ENCODE data around the gene EIF3L.

Gene EIF3L

DNA sequence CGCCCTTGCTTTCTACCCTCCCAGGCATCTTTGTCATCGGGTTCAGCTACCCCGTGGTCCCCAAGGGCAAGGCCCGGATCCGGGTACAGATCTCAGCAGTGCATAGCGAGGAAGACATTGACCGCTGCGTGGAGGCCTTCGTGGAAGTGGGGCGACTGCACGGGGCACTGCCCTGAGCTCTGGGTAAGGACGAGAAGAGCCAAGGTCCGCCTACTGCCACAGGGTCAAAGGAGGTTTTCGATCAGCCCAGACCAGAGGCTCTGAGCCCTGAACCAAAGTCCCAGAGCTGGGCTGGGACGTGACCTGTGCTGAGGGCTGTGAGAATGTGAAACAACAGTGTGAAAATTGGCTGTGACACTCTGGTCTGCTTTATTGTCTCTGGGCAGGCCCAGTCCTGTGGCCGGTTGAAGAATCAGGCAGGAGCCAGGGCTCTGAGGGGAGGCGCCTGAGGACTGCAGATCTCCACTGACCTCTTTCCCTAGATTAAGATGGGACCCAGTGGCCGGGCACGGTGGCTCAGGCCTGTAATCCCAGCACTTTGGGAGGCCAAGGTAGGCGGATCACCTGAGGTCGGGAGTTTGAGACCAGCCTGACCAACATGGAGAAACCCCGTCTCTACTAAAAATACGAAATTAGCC is 32.6 kb upstream of the EIF3L start:
- no peak for DNase-seq (ENCODE audit: low spot score)

DNA sequence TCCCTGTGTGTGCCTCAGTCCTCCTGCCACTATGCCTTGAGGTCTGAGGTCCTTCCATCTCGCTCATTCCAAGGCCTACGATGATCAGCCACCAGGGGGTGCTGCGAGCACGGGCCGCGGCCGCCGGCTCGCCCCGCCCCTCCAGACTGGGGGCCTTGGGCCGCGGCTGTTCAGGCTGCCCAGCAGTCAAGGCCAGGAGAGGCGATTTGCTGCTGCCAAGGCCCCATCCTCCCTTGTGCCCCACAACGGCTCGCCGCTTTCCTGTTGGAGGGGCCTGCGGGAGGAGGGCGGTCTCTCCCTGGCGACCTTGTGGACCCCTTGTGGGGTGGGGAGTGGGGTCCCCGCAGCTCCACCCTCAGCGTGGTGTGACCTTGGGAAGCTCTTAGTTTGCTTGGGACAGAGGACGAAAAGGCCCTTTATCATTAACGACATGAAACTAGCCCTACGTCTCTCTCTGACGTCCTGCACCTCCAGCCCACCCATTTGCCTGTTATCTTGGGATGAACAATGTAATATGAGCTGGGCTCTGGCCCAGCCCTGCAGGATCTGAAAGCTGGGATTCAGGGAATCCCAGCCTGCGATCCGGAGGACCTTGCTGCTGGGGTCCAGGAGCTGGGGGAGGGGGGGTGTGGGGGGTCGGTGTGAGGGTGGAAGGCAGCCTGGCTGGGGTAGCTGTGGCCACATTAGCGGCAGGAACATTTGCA is 31.4 kb upstream of the EIF3L start:
- DNase-seq (ENCODE audit: low spot score), result peak; percentile 92

DNA sequence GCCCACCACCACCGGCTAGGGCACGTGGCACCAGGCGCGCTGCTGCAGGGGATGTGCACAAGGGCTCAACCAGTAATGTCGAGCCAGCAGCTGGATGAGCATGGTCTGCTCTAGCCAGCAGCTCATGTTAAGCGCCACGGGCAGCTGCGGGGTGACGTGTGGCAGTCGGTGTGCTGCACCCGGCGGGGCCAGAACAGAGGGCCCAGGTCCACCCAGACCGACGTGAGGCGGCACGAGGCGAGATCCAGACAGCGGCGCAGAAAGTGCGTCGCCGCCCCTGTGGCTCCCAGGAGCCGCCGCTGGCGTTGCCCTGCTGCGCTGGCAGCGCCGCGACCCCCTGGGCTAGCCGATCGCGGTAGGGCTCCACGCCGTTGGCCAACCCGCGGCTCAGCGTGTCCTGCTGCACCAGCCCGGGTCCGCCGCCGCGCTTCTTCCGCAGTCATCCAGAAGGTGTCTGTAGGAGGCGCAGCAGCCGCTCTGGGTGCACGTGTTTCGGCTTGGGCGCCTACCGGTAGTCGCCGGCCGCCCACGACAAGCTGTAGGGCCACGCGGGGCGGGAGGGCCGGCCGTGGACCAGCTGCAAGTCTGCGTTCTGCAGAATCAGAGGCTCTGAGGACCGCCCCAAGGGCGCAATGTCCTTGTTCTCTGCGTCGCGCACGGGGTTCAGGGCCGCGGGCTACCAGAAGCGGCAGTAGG is 30.7 kb upstream of the EIF3L start:
- DNase-seq (ENCODE audit: low spot score), result peak; percentile 77

DNA sequence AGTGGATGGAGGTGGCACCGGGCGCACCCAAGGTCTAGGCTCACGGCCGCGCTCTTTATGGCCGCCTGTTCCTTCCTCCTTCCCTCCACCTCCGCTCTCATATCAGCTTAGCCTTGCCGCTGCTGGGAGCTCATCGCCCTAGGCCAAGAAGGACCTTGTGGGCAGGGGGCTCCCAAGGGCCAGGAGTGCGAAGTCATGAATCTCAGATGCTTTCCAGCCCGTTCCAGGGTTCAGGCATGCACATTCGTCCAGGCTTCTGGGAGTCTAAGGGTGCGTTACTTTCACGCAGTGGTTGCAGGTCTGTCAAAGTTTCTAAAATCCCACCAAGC is 30.1 kb upstream of the EIF3L start:
- DNase-seq (ENCODE audit: low spot score), result peak; percentile 42

DNA sequence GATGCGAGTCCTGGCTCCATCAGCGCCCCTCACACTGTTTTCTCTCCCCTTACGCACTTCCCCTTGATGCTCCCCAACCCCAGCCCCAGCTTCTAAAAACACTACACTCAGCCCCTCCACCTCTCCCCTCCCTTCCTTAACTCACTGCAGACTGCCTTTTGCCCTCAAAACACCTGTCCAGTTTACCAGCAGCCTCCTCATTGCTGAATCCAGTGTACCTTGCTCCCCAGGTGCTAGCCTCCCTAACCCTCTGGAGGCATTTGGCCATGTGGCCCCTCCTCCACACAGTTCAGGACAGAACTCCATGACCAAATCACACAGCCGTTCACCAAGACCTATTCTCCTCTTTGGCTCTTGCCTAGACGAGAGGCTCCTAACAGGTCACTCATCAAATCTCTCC is 28.9 kb upstream of the EIF3L start:
- DNase-seq (ENCODE audit: low spot score), result no peak

DNA sequence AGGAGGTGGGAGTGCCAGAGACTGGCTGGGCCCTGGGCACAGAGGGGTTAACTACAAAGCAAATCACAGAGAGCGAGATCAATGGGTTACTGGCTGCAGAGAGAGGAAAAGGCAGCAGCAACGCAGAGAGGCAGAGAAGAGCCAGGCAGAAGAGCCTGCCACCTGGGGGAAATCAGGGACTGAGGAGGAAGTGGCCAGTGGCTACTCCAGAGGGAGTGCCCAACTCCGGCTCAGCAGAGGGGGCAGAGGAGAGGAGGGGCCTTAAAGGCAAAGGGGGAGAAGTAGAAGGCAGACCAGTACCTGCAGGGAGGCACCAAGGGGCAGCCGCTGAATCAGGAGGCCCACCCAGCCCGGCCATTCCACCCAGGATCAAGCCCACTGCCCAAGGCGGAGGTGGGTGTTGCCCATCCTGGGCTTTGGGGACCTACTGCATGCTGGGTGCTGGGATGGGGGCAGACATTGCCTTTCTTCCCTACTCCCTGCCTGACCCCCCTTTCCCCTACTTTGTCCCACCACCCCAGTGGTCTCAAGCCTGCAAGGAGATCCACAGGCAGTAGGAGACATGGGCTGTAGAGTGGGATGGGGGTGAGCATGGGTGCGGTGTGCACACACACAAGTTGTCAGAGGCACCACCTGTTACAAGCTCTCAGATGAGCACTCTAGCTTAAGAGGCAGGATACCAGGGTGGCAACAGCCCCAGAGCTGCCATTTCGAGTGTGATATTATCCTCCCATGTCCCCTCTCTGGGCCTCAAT is 27.0 kb upstream of the EIF3L start:
- peak; percentile 42 for DNase-seq (ENCODE audit: low spot score)

DNA sequence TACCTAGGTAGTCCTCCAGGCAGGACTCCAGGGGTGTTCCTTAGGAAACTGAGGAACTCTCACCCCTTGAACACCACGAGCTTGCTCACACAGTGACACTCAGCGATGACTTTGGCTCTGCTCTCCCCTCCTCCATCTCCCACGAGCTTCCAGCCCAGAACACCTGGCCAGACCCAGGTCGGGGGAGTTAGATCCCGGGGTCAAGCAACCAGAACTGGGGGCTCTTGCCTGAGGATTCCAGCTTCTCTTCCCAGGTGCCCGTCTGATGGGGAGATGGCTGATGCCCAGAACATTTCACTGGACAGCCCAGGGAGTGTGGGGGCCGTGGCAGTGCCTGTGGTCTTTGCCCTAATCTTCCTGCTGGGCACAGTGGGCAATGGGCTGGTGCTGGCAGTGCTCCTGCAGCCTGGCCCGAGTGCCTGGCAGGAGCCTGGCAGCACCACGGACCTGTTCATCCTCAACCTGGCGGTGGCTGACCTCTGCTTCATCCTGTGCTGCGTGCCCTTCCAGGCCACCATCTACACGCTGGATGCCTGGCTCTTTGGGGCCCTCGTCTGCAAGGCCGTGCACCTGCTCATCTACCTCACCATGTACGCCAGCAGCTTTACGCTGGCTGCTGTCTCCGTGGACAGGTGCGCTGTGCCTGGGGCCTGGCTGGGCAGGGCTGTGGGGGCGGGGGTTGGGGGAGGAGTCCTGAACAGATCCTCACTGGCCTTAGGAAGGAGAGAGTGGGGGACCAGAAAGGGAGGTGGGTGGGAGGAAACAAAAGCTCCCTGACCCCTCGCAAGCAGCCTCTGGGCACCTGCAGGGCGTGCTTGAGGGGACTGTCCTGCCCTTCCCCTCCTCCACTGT is 25.9 kb upstream of the EIF3L start, which contains the start of gene GALR3:
TSS of gene GALR3 (plus strand) at position 249 of the 852 bp plus-strand sequence. CDS start at position 274, 25 bp downstream.
- DNase-seq (ENCODE audit: low spot score), result no peak

DNA sequence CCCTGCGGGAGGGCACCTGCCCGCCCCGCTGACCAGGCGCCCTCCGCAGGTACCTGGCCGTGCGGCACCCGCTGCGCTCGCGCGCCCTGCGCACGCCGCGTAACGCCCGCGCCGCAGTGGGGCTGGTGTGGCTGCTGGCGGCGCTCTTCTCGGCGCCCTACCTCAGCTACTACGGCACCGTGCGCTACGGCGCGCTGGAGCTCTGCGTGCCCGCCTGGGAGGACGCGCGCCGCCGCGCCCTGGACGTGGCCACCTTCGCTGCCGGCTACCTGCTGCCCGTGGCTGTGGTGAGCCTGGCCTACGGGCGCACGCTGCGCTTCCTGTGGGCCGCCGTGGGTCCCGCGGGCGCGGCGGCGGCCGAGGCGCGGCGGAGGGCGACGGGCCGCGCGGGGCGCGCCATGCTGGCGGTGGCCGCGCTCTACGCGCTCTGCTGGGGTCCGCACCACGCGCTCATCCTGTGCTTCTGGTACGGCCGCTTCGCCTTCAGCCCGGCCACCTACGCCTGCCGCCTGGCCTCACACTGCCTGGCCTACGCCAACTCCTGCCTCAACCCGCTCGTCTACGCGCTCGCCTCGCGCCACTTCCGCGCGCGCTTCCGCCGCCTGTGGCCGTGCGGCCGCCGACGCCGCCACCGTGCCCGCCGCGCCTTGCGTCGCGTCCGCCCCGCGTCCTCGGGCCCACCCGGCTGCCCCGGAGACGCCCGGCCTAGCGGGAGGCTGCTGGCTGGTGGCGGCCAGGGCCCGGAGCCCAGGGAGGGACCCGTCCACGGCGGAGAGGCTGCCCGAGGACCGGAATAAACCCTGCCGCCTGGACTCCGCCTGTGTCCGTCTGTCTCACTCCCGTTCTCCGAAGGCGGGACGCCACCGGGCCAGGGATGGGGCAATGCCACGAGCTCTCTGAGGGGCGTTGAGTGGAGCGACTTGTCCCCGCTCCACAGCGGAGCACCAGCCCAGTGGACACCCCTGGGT is 24.3 kb upstream of the EIF3L start:
- no peak for DNase-seq (ENCODE audit: low spot score)

DNA sequence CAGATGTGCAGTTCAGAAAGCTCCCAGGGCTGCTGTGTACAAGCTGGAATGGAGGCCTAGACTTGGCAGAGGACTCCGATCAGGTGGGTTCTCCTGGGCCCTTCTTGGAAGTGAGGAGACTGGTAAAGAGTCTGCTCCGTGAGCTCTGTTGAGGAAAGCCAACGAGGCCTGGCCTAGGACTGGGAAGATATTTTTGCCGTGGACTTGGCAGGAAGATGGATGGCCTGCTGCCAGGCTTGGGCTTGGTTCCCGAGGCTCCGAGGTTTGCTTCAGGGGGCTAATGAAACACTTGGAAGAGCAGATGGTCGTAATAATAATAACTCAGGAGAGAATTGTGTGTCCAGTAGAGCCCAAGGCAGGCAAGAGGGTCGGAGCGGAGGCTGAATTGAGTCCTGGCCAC is 22.2 kb upstream of the EIF3L start:
- no peak for DNase-seq (ENCODE audit: low spot score)

DNA sequence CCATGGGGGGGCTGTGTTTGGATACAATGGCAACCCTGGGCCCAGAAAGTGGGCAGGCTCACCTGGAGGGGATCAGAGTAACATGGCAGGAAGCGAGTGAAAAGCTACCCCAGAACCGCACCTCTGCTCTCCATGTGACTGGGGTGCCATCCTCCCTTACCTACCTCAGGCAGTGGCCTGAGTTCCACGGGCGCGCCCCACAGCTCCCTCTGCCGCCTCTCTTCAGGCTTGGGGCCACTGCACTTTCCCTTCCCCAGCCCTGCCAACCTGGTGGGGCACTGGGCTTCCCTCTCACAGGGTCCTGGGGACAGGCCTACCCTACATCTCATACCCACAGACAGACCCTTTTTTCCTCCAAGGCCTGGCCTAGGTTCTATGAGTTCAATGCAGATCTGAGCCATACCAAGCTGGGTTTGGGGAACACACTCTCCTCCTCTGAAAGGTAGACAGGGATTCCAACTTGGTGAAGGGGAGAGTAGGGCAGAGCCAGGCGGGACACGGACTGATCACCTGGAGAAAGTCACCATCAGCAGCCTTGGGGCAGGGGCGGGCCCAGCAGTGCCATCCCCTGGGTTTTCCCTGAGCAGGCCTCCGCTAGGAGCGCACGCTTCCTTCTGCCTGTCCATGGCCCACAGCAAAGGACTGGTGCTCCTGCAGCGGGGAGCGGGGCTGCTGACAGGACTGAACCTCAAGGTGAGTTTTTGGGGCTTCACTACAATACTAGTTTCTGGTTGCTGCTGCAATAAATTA is 19.0 kb upstream of the EIF3L start:
- DNase-seq (ENCODE audit: low spot score), result no peak

DNA sequence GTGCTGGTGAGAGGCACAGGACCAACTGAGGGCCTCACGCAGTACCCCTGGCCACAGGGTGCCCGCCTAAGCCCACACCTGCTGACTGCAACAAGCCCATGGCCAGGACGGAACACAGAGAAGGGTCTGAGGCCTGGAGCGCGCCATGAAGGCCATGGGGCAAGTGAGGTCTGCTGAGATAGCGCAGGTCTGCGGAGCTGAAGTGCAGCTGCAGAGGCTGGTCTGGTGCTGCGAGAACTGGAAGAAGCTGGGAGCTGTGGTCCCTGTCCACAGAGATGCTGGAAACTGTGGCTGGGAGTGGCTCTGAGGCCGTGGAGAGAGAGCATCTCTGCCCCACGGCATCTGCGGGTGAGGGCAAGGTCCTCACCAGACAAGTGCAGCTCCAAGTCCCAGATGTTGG is 17.7 kb upstream of the EIF3L start:
- no peak for DNase-seq (ENCODE audit: low spot score)

DNA sequence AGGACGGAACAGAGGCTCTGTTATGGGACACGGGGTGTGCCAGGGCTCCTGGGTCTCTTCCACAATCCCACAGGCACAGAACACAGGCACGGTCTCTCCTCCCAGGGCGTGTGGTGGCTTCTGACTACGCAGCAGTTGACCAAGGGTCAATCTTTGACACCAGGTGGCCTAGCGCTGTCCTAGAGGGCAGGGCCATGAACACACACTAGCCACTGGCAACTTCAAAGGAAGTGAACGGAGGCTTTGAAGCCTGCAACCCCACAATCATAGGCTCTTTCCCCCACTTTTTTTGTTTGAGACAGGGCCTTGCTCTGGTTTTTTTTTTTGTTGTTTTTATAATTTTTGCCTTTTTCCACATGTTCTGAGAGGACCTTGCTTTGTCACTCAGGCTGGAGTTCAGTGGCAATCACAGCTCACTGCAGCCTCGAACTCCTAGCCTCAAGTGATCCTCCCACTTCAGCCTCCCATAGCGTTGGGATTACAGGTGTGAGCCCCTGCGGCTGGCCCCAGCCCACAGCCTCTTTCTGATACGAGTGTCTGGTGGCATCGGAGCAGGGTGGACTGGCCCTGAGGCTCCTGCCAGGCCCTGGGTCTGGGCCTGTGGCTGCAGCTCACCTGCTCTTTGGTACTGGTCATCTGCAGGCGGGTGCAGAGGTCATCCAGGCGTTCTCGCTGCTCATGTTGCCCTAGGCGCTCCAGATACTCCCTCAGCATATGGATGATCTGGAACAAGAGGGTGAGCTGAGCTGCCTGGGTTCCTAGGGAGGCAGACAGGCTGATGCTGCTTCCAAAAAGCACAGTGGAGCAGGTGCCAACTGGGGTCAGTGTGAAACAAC is 17.0 kb upstream of the EIF3L start:
- no peak for DNase-seq (ENCODE audit: low spot score)

DNA sequence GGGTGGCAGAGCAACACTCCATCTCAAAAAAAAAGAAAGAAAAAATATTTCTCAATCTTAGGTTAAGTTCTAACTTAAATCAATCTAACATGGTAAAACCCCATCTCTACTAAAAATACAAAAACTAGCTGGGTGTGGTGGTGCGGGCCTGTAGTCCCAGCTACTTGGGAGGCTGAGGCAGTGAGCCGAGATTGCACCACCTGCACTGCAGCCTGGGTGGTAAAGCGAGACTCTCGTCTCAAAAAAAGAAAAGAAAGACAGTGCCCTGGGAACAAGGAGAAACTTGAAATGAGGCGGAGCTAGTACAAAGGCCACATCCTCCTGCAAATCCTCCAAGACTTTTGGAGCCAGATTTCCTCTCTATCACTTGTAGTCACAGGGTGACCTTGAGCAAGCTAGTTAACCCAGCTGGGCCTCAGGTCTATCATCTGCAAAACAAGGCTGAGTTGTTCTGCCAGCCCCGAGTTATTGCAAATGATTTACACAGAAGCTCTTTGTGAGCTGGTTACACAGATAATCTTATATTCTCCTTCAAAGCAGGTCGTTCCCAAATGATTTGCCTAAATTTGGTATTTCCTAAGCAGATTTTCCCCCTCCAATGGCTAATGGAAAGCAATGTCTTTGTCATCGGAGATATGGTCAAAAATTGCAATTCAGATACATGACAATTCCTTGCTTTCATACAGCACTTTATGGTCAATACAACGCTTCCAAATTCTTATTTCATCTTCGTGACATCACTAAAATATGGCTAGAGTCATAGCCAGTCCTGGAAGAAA is 7.0 kb upstream of the EIF3L start:
- DNase-seq (ENCODE audit: low spot score), result no peak

DNA sequence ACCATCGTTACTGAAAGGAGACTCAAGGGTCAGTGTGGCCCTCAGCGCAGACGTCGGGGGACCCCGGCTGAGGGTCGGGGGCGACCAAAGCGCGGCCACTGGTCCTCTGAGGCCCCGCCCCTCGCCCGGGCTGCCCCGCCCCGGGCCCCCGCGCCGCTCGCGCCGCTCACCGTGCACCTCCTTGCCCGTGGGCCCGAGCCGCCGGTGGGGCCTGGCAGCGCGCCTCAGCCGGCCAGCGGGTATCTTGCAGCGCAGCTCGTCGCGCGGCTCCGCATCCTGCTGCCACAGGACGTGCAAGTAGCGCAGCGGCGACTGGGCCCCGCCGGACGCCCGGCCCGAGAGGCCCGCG is 5.5 kb upstream of the EIF3L start:
- no peak for DNase-seq (ENCODE audit: low spot score)

DNA sequence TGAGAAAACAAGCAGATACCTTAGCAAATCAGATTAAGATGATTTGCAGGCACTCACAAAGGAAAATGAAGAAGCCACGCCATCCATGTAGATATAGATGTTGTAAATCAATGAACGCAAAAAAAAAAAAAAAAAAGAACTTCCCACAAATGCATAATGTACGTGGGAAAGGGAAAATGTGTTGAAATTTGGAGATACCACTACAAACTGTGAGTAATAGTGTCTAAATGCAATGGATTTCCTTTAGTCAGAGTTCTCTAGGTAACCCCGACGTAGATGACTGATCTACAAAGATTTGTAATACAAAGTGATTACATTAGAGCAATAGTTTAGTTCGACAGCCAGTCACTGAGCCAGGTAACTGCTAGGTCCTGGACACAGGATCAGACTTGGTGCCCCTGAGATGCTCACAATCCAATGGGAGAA is 4.3 kb upstream of the EIF3L start:
- peak; percentile 46 for DNase-seq (ENCODE audit: low spot score)

DNA sequence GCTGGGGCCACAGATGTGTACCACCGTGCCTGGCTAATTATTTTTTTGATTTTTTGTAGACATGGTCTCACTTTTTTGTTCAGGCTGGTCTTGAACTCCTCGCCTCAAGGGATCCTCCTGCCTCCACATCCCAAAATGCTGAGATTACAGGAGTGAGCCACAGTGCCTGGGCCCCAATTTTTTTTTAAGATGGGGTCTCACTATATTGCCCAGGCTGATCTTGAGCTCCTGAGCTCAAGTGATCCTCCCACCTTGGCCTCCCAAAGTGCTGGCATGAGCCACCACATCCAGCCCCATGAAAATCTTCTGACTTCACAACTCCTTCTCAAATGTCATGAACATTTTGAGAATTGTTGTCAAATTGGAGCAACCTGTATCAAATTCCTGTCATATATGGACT is 2.8 kb upstream of the EIF3L start:
- DNase-seq (ENCODE audit: low spot score), result no peak

DNA sequence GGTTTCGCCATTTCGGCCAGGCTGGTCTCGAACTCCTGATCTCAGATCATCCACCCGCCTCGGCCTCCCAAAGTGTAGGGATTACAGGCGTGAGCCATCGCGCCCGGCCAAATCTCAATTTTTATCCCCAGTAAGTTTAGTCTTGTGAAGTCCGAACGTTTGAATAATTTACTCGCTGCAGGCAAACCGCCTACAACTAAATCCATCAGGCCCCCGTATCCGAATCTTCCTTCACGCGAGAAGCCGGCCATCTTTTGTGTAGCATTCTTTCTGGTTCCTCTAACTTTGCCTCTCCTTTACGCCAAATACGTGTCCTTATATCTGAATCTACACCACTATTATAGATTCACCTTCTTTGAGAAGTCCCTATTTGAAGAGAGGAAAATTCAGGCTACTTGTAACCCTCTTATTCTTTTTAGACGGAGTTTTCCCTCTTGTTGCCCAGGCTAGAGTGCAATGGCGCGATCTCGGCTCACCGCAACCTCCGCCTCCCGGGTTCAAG is 581 bp upstream of the EIF3L start:
- DNase-seq (ENCODE audit: low spot score), result peak; percentile 20

DNA sequence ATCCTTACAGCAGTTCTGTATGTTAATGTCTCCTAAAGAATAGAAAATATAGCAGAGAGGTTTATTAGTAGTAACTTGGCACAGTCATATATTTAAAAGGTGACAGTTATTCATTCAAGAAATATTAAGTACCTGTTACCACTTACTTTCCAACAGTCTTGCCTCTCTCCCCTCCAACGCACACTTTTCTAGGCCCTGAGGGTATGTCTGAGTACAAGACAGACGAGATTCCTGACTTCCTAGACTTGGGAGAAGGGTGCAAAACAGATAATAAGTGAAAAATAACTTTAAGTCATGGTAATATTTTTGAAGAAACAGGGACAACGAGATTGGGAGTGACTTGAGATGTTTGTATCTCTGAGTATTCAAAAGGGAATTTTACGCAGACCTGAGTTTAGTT is 1.6 kb downstream of the EIF3L start:
- DNase-seq (ENCODE audit: low spot score), result no peak

Data from SK-N-DZ (cell line).